HL-60 (cell line): Measurements from ENCODE around the gene MYBL2.

Experiments used
- GABPA ChIP-seq: IDR thresholded peaks from 2 replicates; pipeline ENCODE4 v1.6.1; 2012; ENCODE audit warnings: low read depth
- POLR2AphosphoS5 ChIP-seq: IDR thresholded peaks from 2 replicates; pipeline ENCODE4 v1.6.1; 2012; ENCODE audit warnings: low read depth
- TF ChIP-seq, protein P1 (sequence below): IDR thresholded peaks from one replicate; pipeline ENCODE4 v1.5.1; 2011; ENCODE audit warnings: low read length, control low read depth, inconsistent platforms; ENCODE audit not compliant: insufficient read depth
- TF ChIP-seq, protein P2 (sequence below): IDR thresholded peaks from 2 replicates; pipeline ENCODE4 v1.6.1; 2012; ENCODE audit warnings: low read depth; ENCODE audit not compliant: insufficient replicate concordance

DNA sequence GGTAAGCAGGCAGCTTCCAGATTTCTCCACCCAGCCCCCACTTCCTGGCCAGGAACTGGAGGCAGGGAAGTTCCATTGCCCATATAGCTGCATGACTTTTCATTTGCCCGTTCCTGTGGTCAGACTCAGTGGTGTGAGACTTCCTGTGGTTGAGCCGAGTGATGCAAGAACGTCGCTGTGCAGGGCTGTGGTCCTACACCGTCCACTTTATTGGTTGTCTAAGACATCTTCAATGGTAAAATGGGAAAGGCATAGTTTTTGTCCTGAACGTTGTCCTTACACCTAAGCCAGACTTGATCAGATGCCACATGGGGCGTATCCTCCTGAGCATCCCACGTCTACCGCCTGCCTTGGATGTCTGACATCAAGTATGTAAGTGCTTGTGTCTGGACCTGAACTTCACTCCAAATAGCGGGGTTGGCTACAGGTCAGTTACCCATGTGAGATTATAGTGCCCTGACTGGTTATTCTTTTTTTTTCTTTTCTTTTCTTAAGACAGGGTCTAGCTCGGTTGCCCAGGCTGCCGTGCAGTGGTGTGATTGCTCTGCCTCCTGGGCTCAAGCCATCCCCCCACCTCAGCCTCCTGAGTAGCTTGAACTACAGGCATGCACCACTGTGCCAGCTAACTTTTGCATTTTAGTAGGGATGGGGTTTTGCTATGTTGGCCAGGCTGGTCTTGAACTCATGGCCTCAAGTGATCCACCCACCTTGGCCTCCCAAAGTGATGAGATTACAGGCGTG lies 85.8 kb downstream of the MYBL2 start:
- TF ChIP-seq, protein P1, sequence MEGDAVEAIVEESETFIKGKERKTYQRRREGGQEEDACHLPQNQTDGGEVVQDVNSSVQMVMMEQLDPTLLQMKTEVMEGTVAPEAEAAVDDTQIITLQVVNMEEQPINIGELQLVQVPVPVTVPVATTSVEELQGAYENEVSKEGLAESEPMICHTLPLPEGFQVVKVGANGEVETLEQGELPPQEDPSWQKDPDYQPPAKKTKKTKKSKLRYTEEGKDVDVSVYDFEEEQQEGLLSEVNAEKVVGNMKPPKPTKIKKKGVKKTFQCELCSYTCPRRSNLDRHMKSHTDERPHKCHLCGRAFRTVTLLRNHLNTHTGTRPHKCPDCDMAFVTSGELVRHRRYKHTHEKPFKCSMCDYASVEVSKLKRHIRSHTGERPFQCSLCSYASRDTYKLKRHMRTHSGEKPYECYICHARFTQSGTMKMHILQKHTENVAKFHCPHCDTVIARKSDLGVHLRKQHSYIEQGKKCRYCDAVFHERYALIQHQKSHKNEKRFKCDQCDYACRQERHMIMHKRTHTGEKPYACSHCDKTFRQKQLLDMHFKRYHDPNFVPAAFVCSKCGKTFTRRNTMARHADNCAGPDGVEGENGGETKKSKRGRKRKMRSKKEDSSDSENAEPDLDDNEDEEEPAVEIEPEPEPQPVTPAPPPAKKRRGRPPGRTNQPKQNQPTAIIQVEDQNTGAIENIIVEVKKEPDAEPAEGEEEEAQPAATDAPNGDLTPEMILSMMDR = no peak
- TF ChIP-seq, protein P2, sequence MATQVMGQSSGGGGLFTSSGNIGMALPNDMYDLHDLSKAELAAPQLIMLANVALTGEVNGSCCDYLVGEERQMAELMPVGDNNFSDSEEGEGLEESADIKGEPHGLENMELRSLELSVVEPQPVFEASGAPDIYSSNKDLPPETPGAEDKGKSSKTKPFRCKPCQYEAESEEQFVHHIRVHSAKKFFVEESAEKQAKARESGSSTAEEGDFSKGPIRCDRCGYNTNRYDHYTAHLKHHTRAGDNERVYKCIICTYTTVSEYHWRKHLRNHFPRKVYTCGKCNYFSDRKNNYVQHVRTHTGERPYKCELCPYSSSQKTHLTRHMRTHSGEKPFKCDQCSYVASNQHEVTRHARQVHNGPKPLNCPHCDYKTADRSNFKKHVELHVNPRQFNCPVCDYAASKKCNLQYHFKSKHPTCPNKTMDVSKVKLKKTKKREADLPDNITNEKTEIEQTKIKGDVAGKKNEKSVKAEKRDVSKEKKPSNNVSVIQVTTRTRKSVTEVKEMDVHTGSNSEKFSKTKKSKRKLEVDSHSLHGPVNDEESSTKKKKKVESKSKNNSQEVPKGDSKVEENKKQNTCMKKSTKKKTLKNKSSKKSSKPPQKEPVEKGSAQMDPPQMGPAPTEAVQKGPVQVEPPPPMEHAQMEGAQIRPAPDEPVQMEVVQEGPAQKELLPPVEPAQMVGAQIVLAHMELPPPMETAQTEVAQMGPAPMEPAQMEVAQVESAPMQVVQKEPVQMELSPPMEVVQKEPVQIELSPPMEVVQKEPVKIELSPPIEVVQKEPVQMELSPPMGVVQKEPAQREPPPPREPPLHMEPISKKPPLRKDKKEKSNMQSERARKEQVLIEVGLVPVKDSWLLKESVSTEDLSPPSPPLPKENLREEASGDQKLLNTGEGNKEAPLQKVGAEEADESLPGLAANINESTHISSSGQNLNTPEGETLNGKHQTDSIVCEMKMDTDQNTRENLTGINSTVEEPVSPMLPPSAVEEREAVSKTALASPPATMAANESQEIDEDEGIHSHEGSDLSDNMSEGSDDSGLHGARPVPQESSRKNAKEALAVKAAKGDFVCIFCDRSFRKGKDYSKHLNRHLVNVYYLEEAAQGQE = no peak
- TF ChIP-seq POLR2AphosphoS5 = peak; percentile 97
- no peak for TF ChIP-seq GABPA
